Measurements from ENCODE around the gene LEKR1. TPM values are rescaled to one million over a fixed set of nuclear protein-coding genes. Genes with fewer than 3 reads are reported as not detected.
"Not testable (repeated sequence)": the region's sequence is repeated elsewhere in the genome, so short reads cannot be mapped to it uniquely, and the experiment has no call there.

The LEKR1 gene
- total RNA-seq, 2 experiments from 2014 or later = 0.68 to 0.81 TPM

DNA sequence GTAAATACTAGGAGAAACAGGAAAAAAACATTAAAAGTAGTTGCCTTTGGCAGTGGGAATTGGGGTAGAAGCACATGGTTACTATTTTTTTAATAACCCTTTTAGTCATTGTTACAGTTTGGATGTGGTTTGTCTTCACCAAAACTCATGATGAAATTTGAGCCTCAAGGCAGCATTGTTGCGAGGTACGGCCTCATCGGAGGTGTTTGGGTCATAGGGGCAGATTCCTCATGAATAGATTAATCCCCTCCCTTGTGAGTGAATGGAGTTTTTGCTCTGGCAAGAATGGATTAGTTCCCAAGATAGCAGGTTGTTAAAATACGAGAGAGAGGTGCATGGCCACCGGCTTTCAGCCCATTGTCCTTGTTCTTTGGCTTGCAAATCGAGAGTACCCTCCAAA, 92.6 kb downstream of the LEKR1 start:
- DNase-seq (no peak), ATAC-seq (no peak)
- POLR2A ChIA-PET = no interaction called here
- Mint-ChIP-seq H3K4me1 (ENCODE audit: low read depth) (no peaks in the 10 kb centered on the region), H3K27ac (no peak overlapping the region), H3K4me3 (no peak overlapping the region), H3K36me3 (ENCODE audit: low read depth) (no peaks in the 10 kb centered on the region), H3K9me3 (ENCODE audit: insufficient read depth) (peaks cover 4% of the 10 kb centered on the region), H3K27me3 (ENCODE audit: low read depth) (no peaks in the 10 kb centered on the region)
- CTCF ChIA-PET = no interaction called here

DNA sequence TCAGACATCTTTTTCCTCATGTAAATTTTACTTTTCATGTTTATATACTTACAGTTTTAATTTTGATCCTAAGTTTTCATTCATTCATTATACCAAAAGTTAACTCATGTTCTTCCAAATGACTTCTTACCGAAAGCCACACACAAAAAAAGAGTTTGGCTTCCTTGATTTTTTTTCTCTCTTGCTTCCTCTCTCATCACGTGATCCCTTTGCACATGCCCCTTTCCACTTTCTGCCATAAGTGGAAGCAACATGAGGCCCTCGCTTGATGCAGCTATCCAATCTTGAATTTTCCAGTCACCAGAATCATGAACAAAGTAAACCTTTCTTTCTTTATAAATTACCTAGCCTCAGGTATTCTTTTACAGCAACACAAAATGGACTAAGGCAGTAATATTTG, 93.7 kb downstream of the LEKR1 start:
- CTCF ChIA-PET = no interaction called here

DNA sequence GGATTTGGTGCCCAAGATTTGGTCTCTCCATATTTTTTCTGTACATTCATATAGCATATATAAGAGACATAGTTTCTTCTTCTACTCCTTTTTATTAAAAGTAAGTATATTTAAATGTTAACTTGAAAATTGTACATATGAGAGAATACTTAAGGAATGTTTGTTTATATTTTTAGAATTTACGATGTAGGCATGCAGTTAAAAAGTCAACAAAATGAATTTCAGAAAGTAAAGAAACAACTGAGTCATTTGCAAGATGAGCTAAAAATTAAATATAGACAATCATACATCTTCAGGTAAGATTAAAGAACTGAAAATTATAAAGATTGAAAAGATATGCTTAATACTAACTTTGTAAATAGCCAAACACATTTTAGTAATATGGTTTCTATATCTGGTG, 94.2 kb downstream of the LEKR1 start:
- no peaks in the 10 kb centered on the region for H3K9me3 Mint-ChIP-seq (ENCODE audit: insufficient read depth)
- H3K27ac Mint-ChIP-seq = no peak overlapping the region
- H3K4me1 Mint-ChIP-seq (ENCODE audit: low read depth) = no peaks in the 10 kb centered on the region
- ChIA-PET CTCF (no interaction called here), POLR2A (no interaction called here)
- H3K4me3 Mint-ChIP-seq = no peak overlapping the region
- DNase-seq (no peak), ATAC-seq (no peak)
- no peaks in the 10 kb centered on the region for H3K27me3 Mint-ChIP-seq (ENCODE audit: low read depth)
- no peaks in the 10 kb centered on the region for H3K36me3 Mint-ChIP-seq (ENCODE audit: low read depth)

More for the DNA sequence above, 93.7 kb downstream of the LEKR1 start:
- no peaks in the 10 kb centered on the region for H3K4me1 Mint-ChIP-seq (ENCODE audit: low read depth)
- ATAC-seq (no peak), DNase-seq (no peak)
- POLR2A ChIA-PET = no interaction called here
- no peaks in the 10 kb centered on the region for H3K36me3 Mint-ChIP-seq (ENCODE audit: low read depth)
- no peak overlapping the region for H3K4me3 Mint-ChIP-seq
- H3K27me3 Mint-ChIP-seq (ENCODE audit: low read depth) = no peaks in the 10 kb centered on the region
- H3K9me3 Mint-ChIP-seq (ENCODE audit: insufficient read depth) = no peaks in the 10 kb centered on the region
- H3K27ac Mint-ChIP-seq = no peak overlapping the region

DNA sequence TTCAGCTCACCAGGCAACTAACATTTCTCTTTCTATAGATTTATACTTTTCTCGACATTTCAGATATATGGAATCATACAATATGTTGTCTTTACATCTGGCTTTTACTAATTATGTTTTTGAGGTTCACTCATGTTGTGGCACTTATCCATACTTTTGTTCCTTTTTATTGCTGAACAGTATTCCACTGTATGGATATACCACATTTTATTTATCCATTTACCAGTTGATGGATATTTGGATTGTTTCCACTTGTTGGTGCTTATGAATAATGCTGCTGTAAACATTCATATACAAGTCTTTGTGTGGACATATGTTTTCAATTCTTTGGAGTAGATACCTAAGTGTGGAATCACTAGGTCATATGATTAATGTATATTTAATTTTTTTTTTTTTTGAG, 97.2 kb downstream of the LEKR1 start:
- DNase-seq (no peak), ATAC-seq (no peak)
- H3K4me1 Mint-ChIP-seq (ENCODE audit: low read depth) = no peaks in the 10 kb centered on the region
- CTCF ChIA-PET = no interaction called here
- no peaks in the 10 kb centered on the region for H3K36me3 Mint-ChIP-seq (ENCODE audit: low read depth)
- H3K27me3 Mint-ChIP-seq (ENCODE audit: low read depth) = no peaks in the 10 kb centered on the region
- H3K4me3 Mint-ChIP-seq = no peak overlapping the region
- no peak overlapping the region for H3K27ac Mint-ChIP-seq
- H3K9me3 Mint-ChIP-seq (ENCODE audit: insufficient read depth) = peaks cover 4% of the 10 kb centered on the region
- POLR2A ChIA-PET = no interaction called here

DNA sequence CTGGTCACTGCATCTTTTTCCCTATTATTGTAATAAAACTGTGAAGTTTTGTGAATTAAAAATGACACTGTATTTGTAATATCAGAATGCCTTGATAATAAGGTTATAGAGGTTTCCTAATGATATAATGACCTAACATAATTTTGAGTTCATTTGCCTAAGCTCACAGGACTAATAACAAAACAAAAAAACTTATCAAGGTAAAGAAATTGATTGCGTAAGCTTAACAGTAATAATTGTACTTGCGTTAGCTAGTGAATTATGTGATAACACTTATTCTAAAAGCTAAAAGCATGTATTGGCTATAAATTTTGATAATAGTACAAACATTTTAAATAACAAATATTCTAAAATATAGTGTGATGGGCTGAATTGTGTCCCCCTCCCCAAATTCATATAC, 112.6 kb downstream of the LEKR1 start:
- POLR2A ChIA-PET = no interaction called here
- DNase-seq (no peak), ATAC-seq (no peak)
- Mint-ChIP-seq H3K9me3 (ENCODE audit: insufficient read depth) (no peaks in the 10 kb centered on the region), H3K36me3 (ENCODE audit: low read depth) (no peaks in the 10 kb centered on the region), H3K27ac (no peak overlapping the region), H3K4me1 (ENCODE audit: low read depth) (no peaks in the 10 kb centered on the region), H3K4me3 (no peak overlapping the region), H3K27me3 (ENCODE audit: low read depth) (peaks cover 23% of the 10 kb centered on the region)
- CTCF ChIA-PET = no interaction called here

DNA sequence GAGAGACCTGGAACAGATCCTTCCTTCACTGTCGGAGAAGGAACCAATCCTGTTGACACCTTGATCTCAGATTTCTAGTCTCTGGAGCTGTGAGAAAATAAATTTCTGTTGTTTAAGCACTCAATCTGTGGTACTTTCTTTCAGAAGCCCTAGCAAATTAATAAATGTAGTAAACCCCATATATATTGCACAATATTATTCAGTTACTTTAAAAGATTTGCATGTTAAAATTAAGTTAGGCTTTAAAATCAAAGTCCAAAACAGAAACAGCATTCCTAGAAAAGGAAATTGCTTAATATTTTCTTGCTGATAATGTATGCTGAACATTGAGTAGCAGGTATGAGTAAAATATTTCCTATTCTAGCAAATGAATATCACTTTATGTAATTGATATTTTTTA, 113.2 kb downstream of the LEKR1 start:
- Mint-ChIP-seq H3K4me1 (ENCODE audit: low read depth) (no peaks in the 10 kb centered on the region), H3K9me3 (ENCODE audit: insufficient read depth) (no peaks in the 10 kb centered on the region), H3K27me3 (ENCODE audit: low read depth) (peaks cover 23% of the 10 kb centered on the region), H3K4me3 (no peak overlapping the region), H3K27ac (no peak overlapping the region), H3K36me3 (ENCODE audit: low read depth) (no peaks in the 10 kb centered on the region)
- ATAC-seq = no peak
- POLR2A ChIA-PET = no interaction called here
- CTCF ChIA-PET = no interaction called here
- DNase-seq = no peak

DNA sequence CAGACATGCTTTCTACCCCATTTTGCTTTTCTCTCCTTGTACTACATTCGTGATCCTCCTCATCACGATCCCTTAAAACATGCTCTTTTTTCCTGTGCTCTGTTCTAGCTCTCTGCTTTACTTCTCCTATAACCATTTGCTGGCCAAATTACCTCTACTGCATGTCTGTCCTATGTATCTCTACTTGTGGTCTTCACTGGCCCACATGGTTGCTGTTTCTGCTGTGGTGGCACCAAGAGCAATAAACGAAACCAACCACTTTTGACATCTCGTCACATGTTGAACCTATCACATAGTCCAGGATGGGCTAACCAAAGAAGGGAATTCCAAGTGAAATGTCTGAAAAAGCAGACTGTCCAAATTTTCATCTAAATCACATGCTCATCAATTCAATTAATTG, 115.2 kb downstream of the LEKR1 start:
- DNase-seq (no peak), ATAC-seq (no peak)
- no peaks in the 10 kb centered on the region for H3K4me1 Mint-ChIP-seq (ENCODE audit: low read depth)
- no peak overlapping the region for H3K27ac Mint-ChIP-seq
- CTCF ChIA-PET = no interaction called here
- H3K4me3 Mint-ChIP-seq = no peak overlapping the region
- no peaks in the 10 kb centered on the region for H3K36me3 Mint-ChIP-seq (ENCODE audit: low read depth)
- POLR2A ChIA-PET = no interaction called here
- no peaks in the 10 kb centered on the region for H3K9me3 Mint-ChIP-seq (ENCODE audit: insufficient read depth)
- H3K27me3 Mint-ChIP-seq (ENCODE audit: low read depth) = peaks cover 29% of the 10 kb centered on the region

DNA sequence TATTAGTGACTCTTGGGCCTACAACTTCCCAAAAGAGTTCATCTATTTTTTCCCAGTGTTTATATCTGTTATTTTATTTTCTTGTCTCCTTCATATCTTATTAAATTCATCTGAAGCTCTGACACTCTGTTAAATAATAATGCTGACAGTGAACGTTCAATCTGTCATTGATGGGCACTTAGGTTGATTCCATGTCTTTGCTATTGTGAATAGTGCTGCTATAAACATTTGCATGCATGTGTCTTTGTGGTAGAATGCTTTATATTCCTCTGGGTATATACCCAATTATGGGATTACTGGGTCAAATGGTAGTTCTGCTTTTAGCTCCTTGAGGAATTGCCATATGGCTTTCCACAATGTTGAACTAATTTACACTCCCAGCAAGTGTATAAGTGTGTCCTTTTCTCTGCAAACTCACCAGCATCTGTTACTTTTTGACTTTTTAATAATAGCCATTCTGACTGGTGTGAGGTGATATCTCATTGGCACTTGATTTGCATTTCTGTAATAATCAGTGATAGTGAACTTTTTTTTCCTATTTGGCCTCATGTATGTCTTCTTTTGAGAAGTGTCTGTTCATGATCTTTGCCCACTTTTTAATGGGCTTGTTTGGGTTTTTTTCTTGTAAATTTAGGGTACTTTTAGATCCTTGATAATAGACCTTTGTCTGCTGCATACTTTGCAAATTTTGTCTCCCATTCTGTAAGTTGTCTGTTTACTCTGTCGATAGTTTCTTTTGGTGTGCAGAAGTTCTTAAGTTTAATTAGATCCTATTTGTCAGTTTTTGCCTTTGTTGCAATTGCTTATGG, 122.5 kb downstream of the LEKR1 start:
- Mint-ChIP-seq H3K4me1 (ENCODE audit: low read depth) (no peaks in the 10 kb centered on the region), H3K36me3 (ENCODE audit: low read depth) (no peaks in the 10 kb centered on the region), H3K9me3 (ENCODE audit: insufficient read depth) (no peaks in the 10 kb centered on the region), H3K27ac (no peak overlapping the region), H3K4me3 (no peak overlapping the region), H3K27me3 (ENCODE audit: low read depth) (peaks cover 25% of the 10 kb centered on the region)
- DNase-seq = no peak
- no peak for ATAC-seq
- POLR2A ChIA-PET = no interaction called here
- CTCF ChIA-PET = no interaction called here

DNA sequence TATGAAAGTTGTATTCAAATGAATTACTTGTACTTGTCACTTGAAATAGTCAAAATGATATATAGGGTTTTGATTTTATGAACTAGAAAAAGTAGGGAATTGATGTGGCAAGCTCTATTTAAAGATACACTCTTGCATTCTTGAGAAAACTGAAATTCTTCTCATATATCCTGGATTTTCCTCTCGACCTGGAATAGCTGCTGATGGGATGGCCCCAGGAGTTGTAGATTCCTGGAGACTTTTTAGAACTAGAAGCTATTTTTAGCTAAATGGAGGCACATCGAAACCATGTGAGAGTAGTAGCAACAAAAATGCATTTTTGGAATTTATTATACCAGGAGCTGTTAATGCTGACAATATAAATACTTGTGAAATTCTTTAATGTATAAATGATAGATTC, 125.9 kb downstream of the LEKR1 start:
- no peak overlapping the region for H3K27ac Mint-ChIP-seq
- peaks cover 17% of the 10 kb centered on the region for H3K27me3 Mint-ChIP-seq (ENCODE audit: low read depth)
- no peaks in the 10 kb centered on the region for H3K4me1 Mint-ChIP-seq (ENCODE audit: low read depth)
- H3K36me3 Mint-ChIP-seq (ENCODE audit: low read depth) = no peaks in the 10 kb centered on the region
- CTCF ChIA-PET = interaction anchor here (0.8 to 1.0 kb wide), 2 partner anchors 22 to 24 kb away, joined by 3 to 4 read pairs; no protein-coding TSS in a partner anchor
- no peak for DNase-seq
- no peaks in the 10 kb centered on the region for H3K9me3 Mint-ChIP-seq (ENCODE audit: insufficient read depth)
- H3K4me3 Mint-ChIP-seq = no peak overlapping the region
- no peak for ATAC-seq
- POLR2A ChIA-PET = no interaction called here

DNA sequence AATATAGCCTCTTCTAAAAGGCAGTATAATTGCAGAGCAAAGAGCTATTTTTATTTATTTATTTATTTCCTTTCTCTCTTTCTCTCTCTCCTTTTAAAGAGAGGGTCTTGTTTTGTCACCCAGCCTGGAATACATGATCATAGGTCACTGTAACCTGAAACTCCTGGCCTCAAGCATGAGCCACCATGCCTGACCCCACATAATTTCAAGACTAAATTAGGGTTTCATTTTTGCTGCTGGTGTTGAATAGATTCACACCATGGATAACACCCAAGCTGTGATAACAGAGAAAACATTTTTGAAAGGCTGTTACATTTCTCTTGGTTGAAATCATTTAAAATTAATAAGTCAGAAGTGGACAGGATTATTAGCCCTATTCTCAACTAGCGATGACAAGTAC, 131.6 kb downstream of the LEKR1 start:
- ChIA-PET POLR2A (no interaction called here), CTCF (no interaction called here)
- no peaks in the 10 kb centered on the region for H3K36me3 Mint-ChIP-seq (ENCODE audit: low read depth)
- H3K27me3 Mint-ChIP-seq (ENCODE audit: low read depth) = peaks cover 11% of the 10 kb centered on the region
- H3K27ac Mint-ChIP-seq = no peak overlapping the region
- H3K4me3 Mint-ChIP-seq = no peak overlapping the region
- no peak for DNase-seq
- no peak for ATAC-seq
- no peaks in the 10 kb centered on the region for H3K4me1 Mint-ChIP-seq (ENCODE audit: low read depth)
- no peaks in the 10 kb centered on the region for H3K9me3 Mint-ChIP-seq (ENCODE audit: insufficient read depth)

DNA sequence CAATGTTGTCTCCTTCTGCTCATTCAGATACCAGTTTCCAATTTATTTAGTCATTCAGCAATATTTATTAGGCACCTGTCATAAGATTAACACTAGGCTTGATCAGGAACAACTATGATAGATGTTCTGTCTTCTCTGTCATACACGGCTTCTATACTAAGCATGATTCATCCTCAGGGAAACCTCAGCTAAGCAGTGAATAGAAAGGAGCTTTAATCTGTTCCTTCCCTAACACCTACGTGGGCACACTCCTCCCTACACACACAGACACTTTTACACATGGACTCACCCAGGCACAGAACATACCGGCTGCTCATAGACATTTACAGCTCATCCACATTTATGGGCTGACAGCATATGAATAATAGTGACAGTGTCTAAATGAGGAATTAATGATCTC, 136.9 kb downstream of the LEKR1 start:
- no peaks in the 10 kb centered on the region for H3K9me3 Mint-ChIP-seq (ENCODE audit: insufficient read depth)
- POLR2A ChIA-PET = no interaction called here
- no peak overlapping the region for H3K27ac Mint-ChIP-seq
- DNase-seq = no peak
- no peak overlapping the region for H3K4me3 Mint-ChIP-seq
- ATAC-seq = no peak
- peaks cover 8% of the 10 kb centered on the region for H3K27me3 Mint-ChIP-seq (ENCODE audit: low read depth)
- H3K36me3 Mint-ChIP-seq (ENCODE audit: low read depth) = no peaks in the 10 kb centered on the region
- CTCF ChIA-PET = no interaction called here
- H3K4me1 Mint-ChIP-seq (ENCODE audit: low read depth) = no peaks in the 10 kb centered on the region

DNA sequence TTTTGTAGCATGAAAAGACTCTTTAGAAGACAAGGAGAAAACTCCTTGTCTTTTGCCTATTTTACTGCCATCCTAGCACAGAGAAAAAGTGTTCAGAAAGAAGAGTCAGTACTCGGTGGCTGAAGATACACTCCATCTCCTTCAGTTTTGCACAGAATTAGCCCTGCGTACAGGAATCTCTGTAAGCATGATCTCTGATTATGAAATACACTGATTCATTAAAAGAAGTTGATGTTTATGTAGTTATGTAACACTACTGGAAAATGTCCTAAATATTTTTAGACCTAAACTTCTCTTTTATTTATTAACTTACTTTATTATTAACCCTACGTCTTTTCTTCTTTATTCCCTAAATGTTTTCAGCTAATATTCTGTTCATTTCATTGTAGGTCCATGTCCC, 138.4 kb downstream of the LEKR1 start:
- H3K4me1 Mint-ChIP-seq (ENCODE audit: low read depth) = no peaks in the 10 kb centered on the region
- no peak for DNase-seq
- no peak overlapping the region for H3K4me3 Mint-ChIP-seq
- peaks cover 13% of the 10 kb centered on the region for H3K27me3 Mint-ChIP-seq (ENCODE audit: low read depth)
- ChIA-PET POLR2A (no interaction called here), CTCF (no interaction called here)
- ATAC-seq = no peak
- no peaks in the 10 kb centered on the region for H3K9me3 Mint-ChIP-seq (ENCODE audit: insufficient read depth)
- no peak overlapping the region for H3K27ac Mint-ChIP-seq
- H3K36me3 Mint-ChIP-seq (ENCODE audit: low read depth) = no peaks in the 10 kb centered on the region

DNA sequence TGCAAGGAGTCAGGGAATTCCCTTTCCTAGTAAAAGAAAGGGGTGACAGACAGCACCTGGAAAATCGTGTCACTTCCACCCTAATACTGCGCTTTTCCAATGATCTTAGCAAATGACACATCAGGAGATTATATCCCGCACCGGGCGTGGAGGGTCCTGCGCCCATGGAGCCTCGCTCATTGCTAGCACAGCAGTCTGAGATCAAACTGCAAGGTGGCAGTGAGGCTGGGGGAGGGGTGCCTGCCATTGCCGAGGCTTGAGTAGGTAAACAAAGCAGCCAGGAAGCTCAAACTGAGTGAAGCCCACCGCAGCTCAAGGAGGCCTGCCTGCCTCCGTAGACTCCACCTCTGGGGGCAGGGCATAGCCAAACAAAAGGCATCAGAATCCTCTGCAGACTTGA, 140.2 kb downstream of the LEKR1 start:
- H3K4me3 Mint-ChIP-seq; POLR2A ChIA-PET; H3K9me3 Mint-ChIP-seq (ENCODE audit: insufficient read depth); DNase-seq; ATAC-seq; H3K4me1 Mint-ChIP-seq (ENCODE audit: low read depth); CTCF ChIA-PET; H3K27ac Mint-ChIP-seq; H3K36me3 Mint-ChIP-seq (ENCODE audit: low read depth): not testable (repeated sequence)
- H3K27me3 Mint-ChIP-seq (ENCODE audit: low read depth) = peaks cover 13% of the 10 kb centered on the region

Data from activated CD8-positive, alpha-beta T cell treated with anti-CD3 and anti-CD28 coated beads, Interleukin-2, amount 10 ng/mL, durations not matched to agents 7 days and 5 days (primary cell).